Urothelium cell line (cell line): ENCODE measurements around the gene CA12.
"Not testable (repeated sequence)": the region's sequence is repeated elsewhere in the genome, so short reads cannot be mapped to it uniquely, and the experiment has no call there.

ENCODE experiments used
- DNase-seq: peaks from one replicate; pipeline ENCODE4 v3.0.0; 2011; ENCODE audit warnings: low spot score, mixed read lengths
- FAIRE-seq: peaks from 2 replicates; lab custom pipeline; 2011; peaks lifted over from hg19 to GRCh38; lab: Jason Lieb, UNC

CA12 gene

GRCh38 chr15:63381301-63382204, at the start of gene CA12:
Gene CA12, minus strand, starts transcription at chr15:63381846. Its CDS starts 126 bp downstream, at chr15:63381720.
- FAIRE-seq (peak; percentile 87), DNase-seq (peak; percentile 61)

GRCh38 chr15:63430766-63431451, 49.3 kb upstream of the CA12 start:
- DNase-seq (no peak), FAIRE-seq (no peak)

GRCh38 chr15:63426552-63426951, 44.9 kb upstream of the CA12 start:
- FAIRE-seq: no peak
- no peak for DNase-seq

GRCh38 chr15:63425426-63425985, 43.9 kb upstream of the CA12 start:
- FAIRE-seq (no peak), DNase-seq (no peak)

GRCh38 chr15:63422891-63423590, 41.4 kb upstream of the CA12 start:
- FAIRE-seq (peak; percentile 79), DNase-seq (no peak)

GRCh38 chr15:63421433-63421832, 39.8 kb upstream of the CA12 start:
- FAIRE-seq (no peak), DNase-seq (no peak)

GRCh38 chr15:63420333-63420747, 38.7 kb upstream of the CA12 start:
- FAIRE-seq: no peak
- no peak for DNase-seq

GRCh38 chr15:63418811-63419210, 37.2 kb upstream of the CA12 start:
- FAIRE-seq (no peak), DNase-seq (no peak)

GRCh38 chr15:63417721-63418120, 36.1 kb upstream of the CA12 start:
- no peak for FAIRE-seq
- DNase-seq: no peak

- not testable (repeated sequence) for FAIRE-seq, DNase-seq
Measured at GRCh38 chr15:63417274-63417673, 35.6 kb upstream of the CA12 start.

GRCh38 chr15:63414474-63415120, 33.0 kb upstream of the CA12 start:
- FAIRE-seq: no peak
- DNase-seq: no peak

GRCh38 chr15:63412551-63412950, 30.9 kb upstream of the CA12 start:
- DNase-seq (no peak), FAIRE-seq (no peak)

GRCh38 chr15:63411866-63412265, 30.2 kb upstream of the CA12 start:
- FAIRE-seq: no peak
- no peak for DNase-seq

GRCh38 chr15:63409179-63409578, 27.5 kb upstream of the CA12 start:
- peak; percentile 55 for FAIRE-seq

GRCh38 chr15:63408524-63408923, 26.9 kb upstream of the CA12 start:
- no peak for DNase-seq

More at GRCh38 chr15:63409179-63409578, 27.5 kb upstream of the CA12 start:
- DNase-seq: no peak

GRCh38 chr15:63407612-63408011, 26.0 kb upstream of the CA12 start:
- DNase-seq: peak; percentile 49
- no peak for FAIRE-seq

More at GRCh38 chr15:63408524-63408923, 26.9 kb upstream of the CA12 start:
- FAIRE-seq: no peak

GRCh38 chr15:63405683-63406390, 24.2 kb upstream of the CA12 start:
- FAIRE-seq (no peak), DNase-seq (no peak)

- DNase-seq: no peak
- no peak for FAIRE-seq
Measured at GRCh38 chr15:63405159-63405558, 23.5 kb upstream of the CA12 start.

- no peak for FAIRE-seq
- no peak for DNase-seq
Measured at GRCh38 chr15:63403254-63403945, 21.8 kb upstream of the CA12 start.
